Aorta (tissue), 5 donors: ENCODE data around the gene OSBPL5. TPM values are rescaled to one million over a fixed set of nuclear protein-coding genes. Genes with fewer than 3 reads are reported as not detected.

Source experiments
- ATAC-seq: fragments of 200-7000 bp; cut with Tn5 transposase; one replicate; pipeline ENCODE4 v1.9.1; 2022; ENCODE audit warnings: moderate library complexity; ENCODE audit not compliant: low FRiP score
- DNase-seq, 2 donors: peaks; one replicate each; pipeline ENCODE4 v3.0.0-alpha.2; 2020
- H3K27ac ChIP-seq, 2 donors: one replicate each; pipeline ENCODE4 v1.5.1; 2013; ENCODE audit warnings: low read length in 2 of 2, mild to moderate bottlenecking in 2 of 2, moderate library complexity in 2 of 2, control low read depth in 1 of 2, inconsistent platforms in 1 of 2, low read depth in 1 of 2
- H3K27me3 ChIP-seq, 2 donors: one replicate each; pipeline ENCODE4 v1.6.1; 2013; ENCODE audit warnings: control low read depth in 1 of 2, low read length in 1 of 2, mild to moderate bottlenecking in 1 of 2, moderate library complexity in 1 of 2; ENCODE audit not compliant: insufficient read depth in 2 of 2, control insufficient read depth in 1 of 2
- H3K36me3 ChIP-seq, 2 donors: one replicate each; pipeline ENCODE4 v1.6.1; 2013; ENCODE audit warnings: control low read depth in 1 of 2, low read length in 1 of 2, mild to moderate bottlenecking in 1 of 2; ENCODE audit not compliant: insufficient read depth in 2 of 2, control insufficient read depth in 1 of 2
- H3K4me1 ChIP-seq, 2 donors: one replicate each; pipeline ENCODE4 v1.6.1; 2013; ENCODE audit warnings: low read length in 2 of 2, control low read depth in 1 of 2, mild to moderate bottlenecking in 1 of 2, moderate library complexity in 1 of 2; ENCODE audit not compliant: insufficient read depth in 2 of 2, control insufficient read depth in 1 of 2
- H3K4me3 ChIP-seq, 2 donors: one replicate each; pipeline ENCODE4 v1.5.1; 2013; ENCODE audit warnings: low read length in 2 of 2, control low read depth in 1 of 2, mild to moderate bottlenecking in 1 of 2
- H3K9me3 ChIP-seq: one replicate; pipeline ENCODE4 v1.6.1; 2013; ENCODE audit warnings: mild to moderate bottlenecking, low read length; ENCODE audit not compliant: control insufficient read depth
- WGBS, 2 donors: extraction: QIAGEN DNeasy Blood & Tissue Kit; methylation state at CpG; one replicate each; pipeline ENCODE4 v1.1.7; 2013; 5-methylcytosine and 5-hydroxymethylcytosine counted together
- intact Hi-C, 2 donors: fragments of 100-400 bp; cut with DNase I; formaldehyde crosslinking; loops; one replicate each; pipeline versions ENCODE4 v1.14.2 to v1.15.0; 2022
- polyA plus RNA-seq, 2 donors: library from polyadenylated mRNA; stranded (reverse); fragments of 200-250 nt; gene quantifications; one replicate each; pipeline ENCODE4 v1.2.3, GENCODE V29; 2013
- total RNA-seq, 2 donors: library from RNA; stranded (reverse); fragmentation: NEBNext Ultra II Directional; extraction: Animal tissue kit (Norgen Biotek cat#: 25700); gene quantifications; one replicate each; pipeline ENCODE4 v1.2.1, GENCODE V29; 2021
- donor health status: healthy with polysubstance abuse.
- donor health status: Bipolar disorder and iron deficiency.
- donor health status: DM: no; HTN: no; CAD: no.
- donor health status: DM: no; HTN: no; CAD: no.
- donor health status: DM: yes; HTN: yes; CAD: no.

The OSBPL5 gene
- total and polyA plus RNA-seq, 4 donors: 11.9 to 69.1 (median 56.2) TPM

DNA sequence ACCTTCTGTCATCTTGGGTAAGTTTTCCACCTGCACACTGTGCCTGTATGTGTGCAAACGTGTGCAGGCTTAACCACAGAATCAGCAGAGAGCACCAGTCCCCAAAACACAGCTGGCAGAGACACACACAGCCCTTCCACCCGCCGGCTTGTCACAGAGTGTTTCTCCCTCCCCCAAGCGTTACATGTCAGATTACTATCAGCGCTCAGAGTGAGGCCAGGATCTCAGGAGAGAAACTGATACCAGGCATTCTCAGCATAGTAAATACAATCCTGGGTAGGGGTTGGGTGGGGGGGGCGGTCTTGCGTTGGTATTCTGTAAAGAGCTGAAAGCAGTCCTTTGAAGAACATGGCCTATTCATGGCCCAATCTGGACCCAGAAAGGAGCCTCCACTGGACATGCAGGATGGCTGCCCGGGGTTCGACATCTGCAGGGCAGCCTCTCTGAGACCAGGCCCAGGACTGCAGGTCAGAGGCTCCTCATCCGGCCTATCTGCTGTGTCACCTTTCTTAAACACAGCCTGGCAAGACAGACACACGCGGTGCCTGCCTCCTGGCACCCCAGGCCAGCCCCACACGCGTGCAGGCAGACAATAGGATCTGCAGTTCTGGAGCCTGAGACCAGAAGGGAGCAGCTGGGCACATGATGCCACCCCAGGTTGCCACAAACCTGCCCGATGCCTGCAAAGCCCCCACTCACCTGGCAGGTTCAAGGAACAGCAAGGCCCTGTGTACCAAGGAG is 1.7 kb downstream of the OSBPL5 start:
- H3K27me3 ChIP-seq: no peaks in the 10 kb centered on the region
- intact Hi-C loops: no loop called here
- no peaks in the 10 kb centered on the region for H3K4me1 ChIP-seq
- peak; percentile 38 to 55 for DNase-seq
- peak overlapping the region; percentile 80 to 86 for H3K4me3 ChIP-seq
- no peak for ATAC-seq
- H3K36me3 ChIP-seq: no peaks in the 10 kb centered on the region
- H3K9me3 ChIP-seq: no peaks in the 10 kb centered on the region
- H3K27ac ChIP-seq: peak overlapping the region in 1 of 2 donors; percentile 49
- WGBS, 2 donors: 9 to 13% methylated on average over 15 of the region's 15 CpGs

- WGBS, 2 donors: 10 to 15% methylated on average over 21 of the region's 21 CpGs
- Histone ChIP-seq H3K4me1 (no peaks in the 10 kb centered on the region), H3K27ac (peak overlapping the region in 1 of 2 donors; percentile 41), H3K4me3 (no peak overlapping the region), H3K36me3 (no peaks in the 10 kb centered on the region), H3K27me3 (no peaks in the 10 kb centered on the region), H3K9me3 (no peaks in the 10 kb centered on the region)
- ATAC-seq: no peak
- DNase-seq: peak; percentile 43 to 69
- intact Hi-C loops: no loop called here
Observed at GRCh38 chr11:3162410-3163240, 2.5 kb downstream of the OSBPL5 start.

GRCh38 chr11:3161720-3162409 is 3.2 kb downstream of the OSBPL5 start:
- intact Hi-C loops: loop anchor here in 1 of 2 donors (2.0 kb wide), 1 partner anchor 39 kb away; no protein-coding TSS in a partner anchor
- no peaks in the 10 kb centered on the region for H3K27me3 ChIP-seq
- no peaks in the 10 kb centered on the region for H3K36me3 ChIP-seq
- H3K9me3 ChIP-seq: no peaks in the 10 kb centered on the region
- ATAC-seq (no peak), DNase-seq (peak; percentile 40 to 46)
- H3K4me1 ChIP-seq: no peaks in the 10 kb centered on the region
- H3K4me3 ChIP-seq: no peak overlapping the region
- 50 to 51% methylated on average over 6 to 7 of the region's 7 CpGs for WGBS, 2 donors
- peak overlapping the region in 1 of 2 donors; percentile 34 for H3K27ac ChIP-seq

GRCh38 chr11:3161309-3161708 is 3.8 kb downstream of the OSBPL5 start:
- H3K36me3 ChIP-seq: no peaks in the 10 kb centered on the region
- H3K27ac ChIP-seq: peak overlapping the region in 1 of 2 donors; percentile 21
- no peaks in the 10 kb centered on the region for H3K27me3 ChIP-seq
- peak; percentile 45 to 72 for DNase-seq
- no peaks in the 10 kb centered on the region for H3K9me3 ChIP-seq
- H3K4me3 ChIP-seq: no peak overlapping the region
- WGBS, 2 donors: 76 to 77% methylated on average over 14 of the region's 14 CpGs
- ATAC-seq: no peak
- no peaks in the 10 kb centered on the region for H3K4me1 ChIP-seq
- intact Hi-C loops: loop anchor here in 1 of 2 donors (2.0 kb wide), 1 partner anchor 39 kb away; no protein-coding TSS in a partner anchor

DNA sequence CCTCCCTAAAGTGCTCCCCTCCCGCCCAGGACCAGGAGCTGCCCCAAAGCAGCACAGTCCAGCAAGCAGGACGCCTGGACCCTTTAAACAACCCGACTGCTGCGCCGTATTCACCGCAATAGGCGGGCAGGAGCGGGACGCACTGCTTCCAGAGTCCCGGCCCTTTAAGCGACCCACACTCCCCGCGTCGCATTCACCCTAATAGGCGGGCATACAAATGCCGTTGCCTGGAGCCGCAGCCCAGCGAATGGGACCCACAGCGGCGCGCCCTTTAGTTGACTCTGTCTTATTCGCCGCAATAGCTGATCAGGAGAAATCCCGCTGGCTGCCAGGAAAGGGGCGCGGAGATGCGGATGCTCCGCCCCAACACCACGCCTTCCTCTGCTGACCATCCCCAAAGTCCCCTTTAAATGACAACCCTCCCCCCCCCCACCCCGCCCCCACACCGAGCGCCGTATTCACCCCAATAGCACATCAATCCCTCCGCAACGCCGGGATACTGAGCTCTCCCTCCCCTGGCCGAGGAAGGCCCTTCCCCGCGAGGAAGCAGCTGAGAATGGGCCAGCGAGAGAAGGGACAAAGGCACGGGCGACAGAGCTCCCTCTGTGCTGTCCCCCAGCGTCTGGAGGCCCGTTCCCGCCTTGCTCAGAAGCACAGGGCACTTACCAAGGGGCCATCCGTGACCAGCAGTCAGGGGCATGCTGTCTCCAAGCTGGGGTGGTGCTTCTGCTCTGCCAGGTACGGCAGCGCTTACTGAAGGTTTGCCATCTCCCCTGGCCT is 4.7 kb downstream of the OSBPL5 start:
- peak; percentile 89 for ATAC-seq
- peak; percentile 94 to 96 for DNase-seq
- H3K36me3 ChIP-seq: no peaks in the 10 kb centered on the region
- H3K4me1 ChIP-seq: no peaks in the 10 kb centered on the region
- 2 to 5% methylated on average over 45 to 48 of the region's 48 CpGs for WGBS, 2 donors
- no peaks in the 10 kb centered on the region for H3K27me3 ChIP-seq
- peak overlapping the region; percentile 10 to 46 for H3K4me3 ChIP-seq
- intact Hi-C loops: loop anchor here in 1 of 2 donors (2.0 kb wide), 1 partner anchor 38 kb away; no protein-coding TSS in a partner anchor
- H3K27ac ChIP-seq: peak overlapping the region; percentile 57 to 76
- no peaks in the 10 kb centered on the region for H3K9me3 ChIP-seq

DNA sequence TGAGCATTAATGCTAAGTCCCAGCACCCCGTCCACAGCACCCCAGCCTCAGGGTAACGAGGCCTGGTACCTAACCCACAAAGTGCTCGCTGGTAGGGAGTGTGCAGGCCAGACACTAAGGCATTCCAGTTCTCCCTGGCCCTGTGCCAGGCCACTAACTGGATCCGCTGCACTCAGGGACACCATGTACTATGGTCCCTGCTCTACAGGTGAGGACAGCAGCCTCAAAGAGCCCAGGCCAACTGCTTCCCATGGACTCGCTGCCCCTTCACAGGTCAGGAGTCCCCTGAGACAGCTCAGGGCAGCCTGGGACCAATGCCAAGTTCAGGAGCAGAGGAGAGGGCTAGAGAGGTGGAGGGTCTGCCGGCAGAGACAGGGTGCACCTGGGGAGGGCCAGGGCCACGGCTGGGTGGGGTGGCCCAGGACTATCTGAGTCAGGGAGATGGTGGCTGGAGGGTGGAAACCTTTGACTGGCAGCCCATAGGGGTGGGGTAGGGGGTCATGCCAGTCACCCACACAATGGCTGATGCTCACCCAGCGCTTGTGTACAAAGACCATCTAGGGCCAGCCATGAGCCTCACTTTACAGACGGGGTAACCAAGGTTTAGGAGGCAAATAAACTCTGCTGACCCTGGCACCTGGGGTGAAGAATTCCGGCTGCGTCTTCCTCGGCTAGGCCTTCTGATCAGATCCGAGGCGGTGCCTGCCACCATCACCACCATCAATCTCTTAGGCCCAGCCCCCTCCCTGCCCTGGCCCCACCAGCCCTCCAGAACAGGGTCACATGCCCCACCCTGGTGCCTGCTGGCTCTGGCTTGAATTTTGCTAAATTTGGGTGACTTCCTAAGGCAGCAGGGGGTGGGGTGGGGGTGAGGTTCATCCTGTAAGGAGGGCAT is 5.6 kb downstream of the OSBPL5 start:
- peak; percentile 17 for ATAC-seq
- Histone ChIP-seq H3K4me3 (peak overlapping the region; percentile 10 to 46), H3K4me1 (no peaks in the 10 kb centered on the region), H3K9me3 (no peaks in the 10 kb centered on the region), H3K36me3 (no peaks in the 10 kb centered on the region), H3K27ac (peak overlapping the region; percentile 57 to 76), H3K27me3 (no peaks in the 10 kb centered on the region)
- intact Hi-C loops: loop anchor here (2.0 to 5.0 kb wide), 2 partner anchors 37 kb away; no protein-coding TSS in a partner anchor
- peak; percentile 66 to 87 for DNase-seq
- whole genome bisulfite sequencing, 2 donors: 10 to 12% methylated on average over 14 of the region's 14 CpGs

DNA sequence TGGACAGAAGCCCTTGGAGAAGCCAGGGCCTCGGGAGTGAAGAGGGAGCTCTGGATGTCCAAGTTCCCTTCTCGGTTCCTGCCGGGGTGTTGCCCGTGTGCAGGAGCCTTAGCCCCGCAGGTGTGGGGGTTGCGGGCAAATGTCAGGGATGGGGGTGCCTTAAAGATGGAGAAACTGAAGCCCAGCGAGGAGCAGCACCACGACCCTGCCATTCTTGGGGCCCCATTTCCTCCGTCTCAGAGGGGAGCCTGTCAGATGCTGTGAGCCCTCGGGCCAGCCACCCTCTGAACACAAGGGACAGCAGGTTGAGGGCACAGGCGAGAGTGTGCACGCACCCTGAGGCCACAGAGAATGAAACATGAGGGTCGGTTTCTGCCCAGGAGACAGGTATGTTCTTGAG is 6.3 kb downstream of the OSBPL5 start:
- intact Hi-C loops: loop anchor here in 1 of 2 donors (5.0 kb wide), 1 partner anchor 37 kb away; no protein-coding TSS in a partner anchor
- Histone ChIP-seq H3K4me1 (no peaks in the 10 kb centered on the region), H3K4me3 (no peak overlapping the region), H3K36me3 (no peaks in the 10 kb centered on the region), H3K27ac (peak overlapping the region in 1 of 2 donors; percentile 76), H3K9me3 (no peaks in the 10 kb centered on the region), H3K27me3 (no peaks in the 10 kb centered on the region)
- ATAC-seq (no peak), DNase-seq (peak; percentile 38 to 61)
- 72 to 77% methylated on average over 13 of the region's 13 CpGs for WGBS, 2 donors
